GM21723 (cell line): ENCODE data around the gene NOL4L.
A peak's percentile ranks its signal among the peaks of the same experiment; 100 is the strongest.

Experiments used
- ATAC-seq: cut with Tn5 transposase; IDR thresholded peaks from one replicate; pipeline ENCODE4 v1.9.1; 2021; ENCODE audit warnings: mild to moderate bottlenecking, moderate library complexity; ENCODE audit not compliant: unreplicated experiment

NOL4L gene

GRCh38 chr20:32527447-32528055, 57.6 kb downstream of the NOL4L start:
- ATAC-seq = no peak

DNA sequence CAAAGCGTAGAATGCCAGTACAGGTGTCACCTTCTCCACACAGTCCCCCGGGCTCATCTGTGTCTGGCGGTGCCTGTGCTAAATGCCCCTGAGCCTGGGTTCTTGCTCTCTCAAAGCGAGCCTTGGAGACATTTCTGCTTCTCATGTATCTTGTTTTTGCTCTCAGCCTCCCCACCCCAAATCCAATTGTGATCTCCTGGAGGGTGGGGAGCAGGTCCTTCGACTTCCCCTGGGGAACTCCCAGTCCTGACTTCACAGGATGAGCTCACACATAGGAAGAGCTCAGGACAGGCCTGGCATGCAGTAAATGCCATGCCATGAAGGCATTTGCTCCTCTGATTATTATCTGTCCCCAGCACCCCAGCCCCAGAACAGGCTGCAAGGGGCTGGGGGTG, 58.1 kb downstream of the NOL4L start:
- no peak for ATAC-seq

GRCh38 chr20:32526541-32526940, 58.6 kb downstream of the NOL4L start:
- ATAC-seq = no peak

DNA sequence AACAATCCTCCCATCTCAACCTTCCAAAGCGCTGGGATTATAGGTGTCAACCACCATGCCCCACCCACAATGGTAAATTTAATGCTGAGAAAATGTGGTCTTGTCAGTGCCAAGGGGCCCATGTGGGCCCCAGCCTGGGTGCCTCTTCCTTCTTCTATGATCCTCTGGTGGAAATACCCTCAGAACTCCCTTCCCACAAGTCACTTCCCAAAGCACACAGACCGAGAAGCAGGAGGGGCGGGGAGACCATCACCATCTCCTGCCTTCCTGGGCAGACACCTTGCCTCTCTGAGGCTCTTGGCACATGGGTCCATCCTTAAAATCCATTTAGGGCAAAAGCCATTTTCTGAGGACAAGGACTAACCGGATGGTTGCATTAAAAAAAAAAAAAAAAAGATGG, 59.0 kb downstream of the NOL4L start:
- ATAC-seq = no peak

GRCh38 chr20:32524829-32525501, 60.2 kb downstream of the NOL4L start:
- no peak for ATAC-seq

DNA sequence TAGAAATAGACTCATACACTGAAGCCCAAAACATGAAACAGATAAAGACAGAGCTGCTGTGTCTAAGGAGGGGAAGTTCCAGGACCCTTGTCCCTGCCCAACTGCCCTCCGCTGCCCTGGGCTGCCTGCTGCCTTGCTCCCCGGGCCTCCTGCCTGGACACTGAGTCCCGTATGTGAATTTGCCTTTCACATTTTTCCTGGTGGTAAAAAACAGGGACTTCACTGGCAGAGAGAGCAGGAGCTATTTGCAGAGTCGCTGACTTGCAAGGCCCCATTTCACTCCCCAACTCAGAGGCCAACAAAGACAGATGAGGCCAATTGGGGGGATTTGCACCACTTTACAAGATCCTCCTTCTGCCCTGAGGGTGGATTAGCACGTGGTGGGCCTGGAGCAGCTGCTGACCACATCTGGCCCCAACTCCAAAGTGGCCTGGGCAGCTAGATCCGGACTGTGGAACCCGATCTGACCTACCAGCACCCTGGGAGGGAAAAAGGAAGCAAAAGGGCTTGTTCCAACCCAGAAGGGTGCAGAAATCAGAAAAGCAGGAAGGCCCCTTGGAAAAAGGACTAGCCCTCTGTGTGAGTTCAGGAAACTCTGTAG, 61.4 kb downstream of the NOL4L start:
- ATAC-seq = no peak

DNA sequence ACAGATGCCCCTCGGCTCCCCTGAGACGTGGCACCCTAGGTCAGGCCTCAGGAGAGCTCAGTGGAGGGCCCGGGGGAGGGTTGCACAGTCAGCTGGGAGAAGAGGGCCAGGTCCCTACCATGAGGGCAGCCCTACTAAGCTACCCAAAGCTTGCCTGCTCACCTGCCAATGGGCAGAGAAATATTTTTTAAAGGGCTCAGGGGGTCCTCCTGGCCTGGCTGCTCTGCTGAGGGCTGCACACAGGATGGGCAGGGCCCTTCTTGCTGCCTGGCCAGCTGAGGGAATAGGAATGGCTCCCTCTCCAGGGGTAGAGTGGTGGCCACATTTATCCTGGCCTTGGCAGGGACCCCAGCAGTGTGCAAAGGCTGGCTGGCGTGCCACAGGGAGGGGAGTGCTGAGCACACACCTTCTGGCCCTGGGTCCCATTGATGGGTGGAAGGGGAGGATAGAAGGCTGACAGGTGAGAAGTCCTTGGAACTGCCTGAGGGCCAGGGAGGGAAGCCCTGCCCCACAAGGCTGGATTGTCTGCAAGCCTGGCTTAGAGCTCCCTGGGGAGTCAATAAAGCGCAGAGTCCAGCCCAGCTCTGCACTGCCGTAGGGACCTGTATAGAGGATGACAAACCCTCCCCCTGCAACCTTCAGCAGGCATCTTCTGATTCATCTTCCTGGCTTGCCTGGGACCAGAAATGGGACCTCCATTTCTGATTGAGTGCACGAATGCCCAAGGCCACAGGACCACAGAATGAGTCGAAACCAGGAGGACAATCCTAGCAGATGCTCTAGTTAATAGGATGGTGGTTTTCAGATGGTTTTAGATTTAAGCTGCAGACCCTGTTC, 62.1 kb downstream of the NOL4L start:
- no peak for ATAC-seq

DNA sequence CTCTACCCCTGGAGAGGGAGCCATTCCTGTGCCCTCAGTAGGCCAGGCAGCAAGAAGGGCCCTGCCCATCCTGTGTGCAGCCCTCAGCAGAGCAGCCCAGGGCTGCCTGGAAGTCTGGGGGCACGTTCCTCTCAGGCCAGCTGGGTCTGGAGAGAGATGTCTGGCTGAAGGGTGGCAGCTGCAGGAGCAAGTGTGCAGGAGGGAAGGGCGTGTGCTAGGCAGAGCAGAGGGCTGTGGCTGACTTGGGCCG, 62.7 kb downstream of the NOL4L start:
- no peak for ATAC-seq

DNA sequence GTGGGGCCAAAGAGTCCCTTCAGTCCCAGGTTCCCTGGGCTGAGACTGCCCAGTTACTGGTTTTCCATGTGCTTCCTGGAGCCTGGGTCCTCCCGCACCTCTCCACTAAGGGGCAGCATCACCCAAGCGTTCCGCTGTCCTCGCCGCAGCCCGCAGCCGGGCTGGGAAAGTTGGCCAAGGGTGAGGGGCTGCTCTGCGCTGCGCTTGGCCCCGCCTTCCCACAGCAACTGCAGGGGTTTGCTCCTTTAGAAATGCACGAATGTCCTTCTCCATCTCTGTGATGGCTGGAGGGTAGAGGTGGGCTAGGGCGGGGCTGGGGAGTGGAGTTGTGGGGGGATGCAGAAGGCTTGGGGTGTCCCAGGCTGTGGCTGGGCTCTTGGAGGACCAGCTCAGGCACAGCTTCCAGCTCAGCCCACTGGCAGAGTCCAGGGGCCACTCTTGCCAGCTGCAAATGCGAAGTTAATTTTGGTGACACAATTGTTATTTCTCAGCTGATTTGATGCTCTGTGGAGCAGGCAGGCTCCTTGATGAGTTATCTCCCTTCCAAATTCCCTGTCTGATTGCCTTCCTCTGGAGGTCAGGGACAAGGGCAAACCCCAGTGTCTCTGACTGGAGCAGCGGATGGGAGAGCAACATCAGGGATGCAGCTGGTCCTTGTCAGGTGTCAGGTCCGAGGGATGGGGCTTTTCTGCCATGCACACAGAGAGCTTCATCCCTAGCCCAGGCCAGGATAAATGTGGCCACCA, 63.2 kb downstream of the NOL4L start:
- ATAC-seq = peak; percentile 49

DNA sequence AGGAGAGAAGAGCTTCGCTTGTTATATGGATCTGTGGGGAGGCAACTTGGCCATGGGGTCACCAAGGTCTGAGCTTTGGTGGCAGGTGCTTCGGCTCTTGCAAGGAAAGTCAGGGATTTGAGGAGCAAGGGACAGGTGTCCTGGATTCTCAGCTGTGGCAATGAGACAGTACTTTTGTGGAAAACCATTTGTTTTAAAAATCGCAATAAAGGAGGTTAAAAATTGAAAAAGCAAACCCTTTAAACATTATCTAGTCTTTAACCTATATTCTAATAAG, 64.3 kb downstream of the NOL4L start:
- no peak for ATAC-seq

- ATAC-seq = no peak
These were observed 65.8 kb downstream of the NOL4L start for GRCh38 chr20:32519381-32519730.

DNA sequence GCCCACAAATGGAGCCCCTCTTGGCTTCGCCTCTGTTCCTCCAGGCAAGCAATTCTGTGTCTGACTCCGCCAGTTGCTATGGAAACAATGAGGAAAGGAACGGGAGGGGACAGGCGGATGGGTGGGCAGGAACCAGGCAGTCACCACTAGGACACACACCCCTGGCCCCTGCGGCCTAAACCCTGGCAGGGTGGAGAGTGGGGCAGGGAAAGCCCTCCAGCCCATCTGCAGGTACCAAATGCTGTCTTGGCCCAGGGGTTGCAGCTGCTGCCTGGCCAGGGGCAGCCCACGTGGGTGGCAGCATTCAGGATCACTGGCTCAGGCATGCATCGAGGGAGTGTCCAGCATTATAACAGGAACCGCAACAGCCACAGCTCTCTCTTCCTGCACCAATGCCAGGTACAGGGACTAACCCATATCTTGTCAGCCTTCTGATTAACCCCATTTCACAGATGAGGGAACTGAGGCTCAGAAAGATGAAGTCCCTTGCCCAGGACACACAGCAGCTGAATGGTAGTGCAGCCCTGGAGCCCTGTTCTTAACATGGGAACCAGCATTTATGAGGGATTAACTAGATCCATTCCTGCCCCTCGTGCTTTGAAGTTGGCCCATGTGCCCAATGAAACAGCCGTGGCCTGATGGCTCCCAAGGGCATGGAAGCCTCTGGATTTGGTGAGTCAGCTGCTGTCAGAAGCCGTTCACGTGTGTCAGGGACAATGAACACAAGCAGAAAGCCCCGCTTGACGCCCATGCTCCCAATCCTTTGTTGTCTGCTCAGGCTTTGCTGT, 66.3 kb downstream of the NOL4L start:
- no peak for ATAC-seq

DNA sequence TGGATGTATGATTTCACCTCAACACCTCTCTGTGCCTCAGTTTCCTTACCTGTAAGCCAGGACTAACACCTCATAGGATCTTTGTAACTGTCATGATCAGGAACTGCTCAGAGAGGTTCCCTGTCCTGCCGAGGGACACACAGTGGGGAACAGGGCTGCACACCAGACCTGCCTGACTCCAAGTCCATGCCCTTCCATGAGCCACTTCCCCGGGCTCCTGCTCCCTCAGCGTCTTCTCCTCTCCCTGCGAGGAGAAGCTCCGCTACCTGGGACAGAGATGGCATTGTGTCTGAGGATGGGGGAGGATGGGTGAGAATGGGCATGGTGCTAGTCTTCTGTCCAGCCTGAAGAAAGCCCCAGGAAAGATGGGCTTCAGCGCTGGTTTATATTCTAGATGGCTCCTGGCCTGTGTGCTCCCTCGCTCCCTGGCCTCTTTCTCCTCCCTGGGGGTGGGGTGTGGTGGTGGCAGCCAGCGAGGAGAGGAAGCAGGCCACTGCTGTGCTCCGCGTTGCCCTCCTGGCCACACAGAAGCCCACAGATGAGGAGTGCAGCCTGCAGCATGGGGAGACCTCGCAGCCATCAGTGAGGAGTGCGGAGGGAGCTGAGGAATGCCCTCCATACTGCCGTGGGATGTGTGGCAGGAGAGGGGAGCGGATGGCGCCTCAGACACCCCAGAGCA, 67.1 kb downstream of the NOL4L start:
- ATAC-seq = no peak

GRCh38 chr20:32517518-32517873, 67.6 kb downstream of the NOL4L start:
- ATAC-seq = no peak

GRCh38 chr20:32516583-32517517, 68.3 kb downstream of the NOL4L start:
- ATAC-seq = no peak

- ATAC-seq = no peak
These were observed 69.5 kb downstream of the NOL4L start for GRCh38 chr20:32515631-32516101.

DNA sequence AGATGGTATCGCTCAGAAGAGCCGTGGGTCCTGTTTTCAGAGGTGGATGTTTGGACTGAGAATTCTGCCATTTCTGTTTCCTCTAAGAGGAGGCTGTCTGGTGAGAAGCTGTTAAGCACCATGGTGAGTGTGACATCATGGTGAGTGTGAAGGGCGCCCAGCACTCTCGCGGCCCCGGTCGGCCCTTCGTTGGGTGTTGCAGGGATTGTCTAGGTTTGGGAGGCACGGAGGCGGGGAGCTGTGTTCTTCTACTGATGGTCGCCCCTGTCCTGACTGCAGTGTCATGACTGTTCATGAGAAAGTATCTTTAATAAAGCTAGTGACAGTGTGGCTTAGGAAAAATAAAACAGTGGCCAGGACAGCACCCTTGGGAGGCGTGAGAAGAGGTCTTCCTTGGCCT, 70.4 kb downstream of the NOL4L start:
- no peak for ATAC-seq

GRCh38 chr20:32513031-32513866, 71.9 kb downstream of the NOL4L start:
- ATAC-seq = no peak
